ENCODE results near the gene SLC40A1. TPM values are rescaled to one million over a fixed set of nuclear protein-coding genes. Genes with fewer than 3 reads are reported as not detected.

The SLC40A1 gene
- total and polyA plus RNA-seq, 8 donors, result 21.3 to 147 (median 73.8) TPM

- Histone ChIP-seq H3K36me3 (peaks cover 4 to 21% (median 14%) of the 10 kb centered on the region in 4 donors), H3K4me1 (peaks cover 53 to 77% (median 68%) of the 10 kb centered on the region in 4 donors), H3K4me3 (peak overlapping the region; percentile 1 to 74 (median 66)), H3K9me3 (no peaks in the 10 kb centered on the region), H3K27me3 (no peaks in the 10 kb centered on the region), H3K27ac (peak overlapping the region in 2 of 5 donors; percentile 11 to 77)
- intact Hi-C loops (cut with DNase I; ENCODE audit: low total_unique reads), result no loop called here
- DNase-seq, result no peak
- 18 to 32% (median 22%) methylated on average over 1 of the region's 1 CpG for WGBS, 5 donors
- TF ChIP-seq POLR2AphosphoS5 (IDR thresholded peaks at IDR 0.05) (no peak), EP300 (IDR thresholded peaks at IDR 0.05) (no peak), POLR2A (IDR thresholded peaks at IDR 0.05) (no peak), CTCF (IDR thresholded peaks at IDR 0.05) (no peak)
These were observed 2.2 kb downstream of the SLC40A1 start for GRCh38 chr2:189578272-189578950.

DNA sequence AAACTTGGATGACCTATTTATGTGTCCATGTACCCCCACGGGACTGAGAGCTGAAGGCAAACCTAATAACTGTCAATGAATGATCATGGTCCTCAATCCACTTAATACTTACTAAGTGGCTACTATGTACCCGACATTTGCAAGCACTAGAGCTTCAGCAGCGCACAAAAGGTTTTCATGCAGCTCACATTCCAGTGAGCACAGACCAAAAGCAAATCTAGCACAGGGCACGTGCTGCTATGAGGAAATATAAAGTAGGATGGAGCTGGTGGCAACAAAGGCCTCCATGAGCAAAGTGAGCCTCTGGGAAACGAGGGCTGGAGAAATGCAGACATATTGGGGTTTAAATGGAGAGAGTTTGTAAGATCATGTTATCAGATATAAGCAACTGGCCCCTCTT, 3.5 kb downstream of the SLC40A1 start:
- Histone ChIP-seq H3K9me3 (no peaks in the 10 kb centered on the region), H3K4me1 (peaks cover 53 to 85% (median 69%) of the 10 kb centered on the region in 4 donors), H3K27me3 (no peaks in the 10 kb centered on the region), H3K27ac (peak overlapping the region in 3 of 5 donors; percentile 5 to 77 (median 59)), H3K4me3 (peak overlapping the region in 2 of 4 donors; percentile 69 to 74), H3K36me3 (peaks cover 6 to 34% (median 27%) of the 10 kb centered on the region in 4 donors)
- 43 to 63% (median 56%) methylated on average over 5 of the region's 5 CpGs for WGBS, 5 donors
- no peak for DNase-seq
- intact Hi-C loops (cut with DNase I; ENCODE audit: low total_unique reads), result no loop called here
- TF ChIP-seq POLR2AphosphoS5 (IDR thresholded peaks at IDR 0.05) (no peak), CTCF (IDR thresholded peaks at IDR 0.05) (no peak), EP300 (IDR thresholded peaks at IDR 0.05) (no peak), POLR2A (IDR thresholded peaks at IDR 0.05) (no peak)

DNA sequence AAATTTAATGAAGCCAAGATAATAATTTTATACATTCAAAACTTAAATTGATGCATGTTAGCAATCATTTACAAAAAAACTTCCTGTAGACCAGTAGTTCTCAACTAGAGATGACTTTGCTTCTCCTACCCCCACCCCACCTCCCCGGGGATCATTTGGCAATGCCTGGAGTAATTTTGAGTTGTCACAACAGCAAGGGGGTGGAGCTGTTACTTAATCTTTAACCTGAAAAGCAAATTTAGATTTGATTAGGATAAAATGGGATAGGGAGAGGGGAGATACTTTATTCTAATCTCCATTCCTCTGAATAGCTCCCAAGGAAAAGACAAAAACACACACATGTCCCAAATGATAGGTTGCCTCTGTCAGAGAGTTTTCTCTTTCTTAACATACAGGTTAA, 4.2 kb downstream of the SLC40A1 start:
- peak overlapping the region in 2 of 5 donors; percentile 59 to 77 for H3K27ac ChIP-seq
- DNase-seq, result no peak
- H3K36me3 ChIP-seq, result peaks cover 6 to 41% (median 34%) of the 10 kb centered on the region in 4 donors
- 28 to 42% (median 36%) methylated on average over 1 of the region's 1 CpG for WGBS, 5 donors
- intact Hi-C loops (cut with DNase I; ENCODE audit: low total_unique reads), result no loop called here
- H3K9me3 ChIP-seq, result no peaks in the 10 kb centered on the region
- no peaks in the 10 kb centered on the region for H3K27me3 ChIP-seq
- TF ChIP-seq EP300 (IDR thresholded peaks at IDR 0.05) (no peak), CTCF (IDR thresholded peaks at IDR 0.05) (no peak), POLR2A (IDR thresholded peaks at IDR 0.05) (no peak)
- peak overlapping the region in 2 of 4 donors; percentile 69 to 74 for H3K4me3 ChIP-seq
- peaks cover 46 to 85% (median 67%) of the 10 kb centered on the region in 4 donors for H3K4me1 ChIP-seq

GRCh38 chr2:189574793-189575475, 5.7 kb downstream of the SLC40A1 start:
- no peaks in the 10 kb centered on the region for H3K9me3 ChIP-seq
- TF ChIP-seq CTCF (IDR thresholded peaks at IDR 0.05) (no peak), EP300 (IDR thresholded peaks at IDR 0.05) (no peak), POLR2A (IDR thresholded peaks at IDR 0.05) (no peak), POLR2AphosphoS5 (IDR thresholded peaks at IDR 0.05) (no peak)
- H3K27ac ChIP-seq, result peak overlapping the region; percentile 49 to 77 (median 59)
- peaks cover 6 to 55% (median 47%) of the 10 kb centered on the region in 4 donors for H3K36me3 ChIP-seq
- H3K27me3 ChIP-seq, result no peaks in the 10 kb centered on the region
- intact Hi-C loops (cut with DNase I; ENCODE audit: low total_unique reads), result no loop called here
- peaks cover 44 to 95% (median 64%) of the 10 kb centered on the region in 4 donors for H3K4me1 ChIP-seq
- H3K4me3 ChIP-seq, result peak overlapping the region in 2 of 4 donors; percentile 21 to 25
- peak in 1 of 2 donors; percentile 32 for DNase-seq
- WGBS, 5 donors, result 49 to 67% (median 63%) methylated on average over 5 of the region's 5 CpGs
